IMR-90 (cell line): ENCODE results near the gene DOCK10.

Experiments
- CEBPB ChIP-seq: IDR thresholded peaks from 2 replicates; pipeline ENCODE4 v1.6.1; 2012; ENCODE audit warnings: low read depth, low read length, improper control_type of control experiment
- CTCF ChIP-seq: conservative IDR thresholded peaks from 2 replicates; pipeline ENCODE4 v1.5.1; 2012; ENCODE audit warnings: mild to moderate bottlenecking, low read depth, low read length, improper control_type of control experiment
- FOS ChIP-seq: fragments of 150-350 bp; IDR thresholded peaks from 2 replicates; pipeline ENCODE4 v1.6.1; 2016; ENCODE audit warnings: low read depth, low read length
- MAZ ChIP-seq: IDR thresholded peaks from 2 replicates; pipeline ENCODE4 v1.6.1; 2012; ENCODE audit warnings: low read depth, mild to moderate bottlenecking, low read length, improper control_type of control experiment, moderate library complexity, borderline replicate concordance
- MXI1 ChIP-seq: IDR thresholded peaks from 2 replicates; pipeline ENCODE4 v1.6.1; 2012; ENCODE audit warnings: low read depth, mild to moderate bottlenecking, low read length, moderate library complexity, borderline replicate concordance
- POLR2A ChIP-seq: IDR thresholded peaks from 2 replicates; pipeline ENCODE4 v1.6.1; 2012; ENCODE audit warnings: mild to moderate bottlenecking, low read depth, low read length
- RAD21 ChIP-seq: IDR thresholded peaks from 2 replicates; pipeline ENCODE4 v1.6.1; 2012; ENCODE audit warnings: low read length, improper control_type of control experiment
- RFX5 ChIP-seq: IDR thresholded peaks from 2 replicates; pipeline ENCODE4 v1.8.0; 2012; ENCODE audit warnings: low read depth, mild to moderate bottlenecking, low read length, moderate library complexity
- SMC3 ChIP-seq: fragments of 150-350 bp; IDR thresholded peaks from 2 replicates; pipeline ENCODE4 v1.6.1; 2016; ENCODE audit warnings: low read depth, mild to moderate bottlenecking, antibody characterized with exemption, low read length, moderate library complexity

GRCh38 chr2:224731665-224732064 is 310.6 kb downstream of the DOCK10 start:
- TF ChIP-seq CTCF, result no peak
- TF ChIP-seq POLR2A, result no peak
- TF ChIP-seq MXI1, result no peak
- TF ChIP-seq RAD21, result no peak
- TF ChIP-seq SMC3, result no peak
- no peak for TF ChIP-seq FOS
- no peak for TF ChIP-seq CEBPB
- TF ChIP-seq MAZ, result no peak
- no peak for TF ChIP-seq RFX5
